Mesendoderm (in vitro differentiated cells): ENCODE data around the gene EXD2.
A peak's percentile ranks its signal among the peaks of the same experiment; 100 is the strongest.

Source experiments
- DNase-seq: peaks from one replicate; pipeline ENCODE4 v3.0.0; 2013
- H2AK5ac ChIP-seq: 2 replicates; pipeline ENCODE4 v1.6.1; 2013; ENCODE audit warnings: low read length, inconsistent platforms
- H2BK120ac ChIP-seq: 2 replicates; pipeline ENCODE4 v1.6.1; 2013; ENCODE audit warnings: low read depth, mild to moderate bottlenecking, low read length, moderate library complexity, mixed read lengths
- H2BK15ac ChIP-seq: replicated peaks from 2 replicates; pipeline ENCODE4 v1.6.1; 2013; ENCODE audit warnings: low read depth, mild to moderate bottlenecking, moderate library complexity
- H2BK5ac ChIP-seq: 2 replicates; pipeline ENCODE4 v1.6.1; 2013; ENCODE audit warnings: low read length, inconsistent platforms
- H3K18ac ChIP-seq: 2 replicates; pipeline ENCODE4 v1.6.1; 2013; ENCODE audit warnings: mild to moderate bottlenecking, low read length, mixed read lengths
- H3K23ac ChIP-seq: one replicate; pipeline ENCODE4 v1.6.1; 2013; ENCODE audit warnings: low read length
- H3K27ac ChIP-seq: 2 replicates; pipeline ENCODE4 v1.5.1; 2013; ENCODE audit warnings: low read depth, mild to moderate bottlenecking, inconsistent platforms, low read length, moderate library complexity
- H3K27me3 ChIP-seq: 2 replicates; pipeline ENCODE4 v1.6.1; 2013; ENCODE audit warnings: low read length, control low read depth, mild to moderate bottlenecking, inconsistent platforms; ENCODE audit not compliant: insufficient read depth, poor library complexity
- H3K36me3 ChIP-seq: 2 replicates; pipeline ENCODE4 v1.6.1; 2013; ENCODE audit warnings: low read length, inconsistent platforms; ENCODE audit not compliant: control insufficient read depth, insufficient read depth
- H3K4ac ChIP-seq: one replicate; pipeline ENCODE4 v1.6.1; 2013; ENCODE audit warnings: low read depth, mild to moderate bottlenecking, low read length, moderate library complexity
- H3K4me1 ChIP-seq: 2 replicates; pipeline ENCODE4 v1.6.1; 2013; ENCODE audit warnings: low read depth, low read length, inconsistent platforms; ENCODE audit not compliant: control insufficient read depth
- H3K4me2 ChIP-seq: 2 replicates; pipeline ENCODE4 v1.6.1; 2013; ENCODE audit warnings: low read length
- H3K4me3 ChIP-seq: 2 replicates; pipeline ENCODE4 v1.5.1; 2013; ENCODE audit warnings: mild to moderate bottlenecking, low read length
- H3K56ac ChIP-seq: one replicate; pipeline ENCODE4 v1.6.1; 2013; ENCODE audit warnings: low read length
- H3K79me1 ChIP-seq: 2 replicates; pipeline ENCODE4 v1.6.1; 2013; ENCODE audit warnings: low read length, inconsistent platforms
- H3K79me2 ChIP-seq: 2 replicates; pipeline ENCODE4 v1.6.1; 2013; ENCODE audit warnings: mild to moderate bottlenecking, low read length; ENCODE audit not compliant: control insufficient read depth, insufficient read depth
- H3K9ac ChIP-seq: 2 replicates; pipeline ENCODE4 v1.6.1; 2013; ENCODE audit warnings: low read length, inconsistent platforms
- H4K5ac ChIP-seq: one replicate; pipeline ENCODE4 v1.6.1; 2013; ENCODE audit warnings: low read length
- H4K8ac ChIP-seq: one replicate; pipeline ENCODE4 v1.6.1; 2013; ENCODE audit warnings: low read depth, mild to moderate bottlenecking, control low read depth, low read length, moderate library complexity
- WGBS: extraction: QIAGEN DNeasy Blood & Tissue Kit; methylation state at CpG from one replicate; pipeline ENCODE4 v1.1.7; 2013; ENCODE audit warnings: low lambda C conversion rate, missing lambda C conversion rate; ENCODE audit not compliant: insufficient coverage; ENCODE audit errors: extremely low coverage; 5-methylcytosine and 5-hydroxymethylcytosine counted together

The EXD2 gene

GRCh38 chr14:69261761-69262331 is 70.5 kb downstream of the EXD2 start:
- DNase-seq = peak; percentile 45
- H3K27me3 ChIP-seq = peaks cover 9% of the 10 kb centered on the region

GRCh38 chr14:69262516-69262915 is 71.2 kb downstream of the EXD2 start:
- Histone ChIP-seq H3K9ac (no peak overlapping the region), H2BK15ac (no peak overlapping the region), H3K23ac (no peak overlapping the region), H3K27me3 (peaks cover 9% of the 10 kb centered on the region), H3K4ac (no peak overlapping the region), H3K79me1 (no peaks in the 10 kb centered on the region), H3K27ac (no peak overlapping the region), H2BK5ac (no peak overlapping the region), H3K36me3 (no peaks in the 10 kb centered on the region), H3K79me2 (no peaks in the 10 kb centered on the region), H2BK120ac (no peak overlapping the region), H3K4me2 (no peak overlapping the region), H4K8ac (no peak overlapping the region), H3K4me3 (no peak overlapping the region), H2AK5ac (no peak overlapping the region), H3K56ac (no peak overlapping the region), H3K4me1 (no peaks in the 10 kb centered on the region), H3K18ac (no peak overlapping the region), H4K5ac (no peak overlapping the region)
- WGBS = no CpG with 5 or more reads among the region's 3 CpGs
- DNase-seq = no peak

More at GRCh38 chr14:69261761-69262331, 70.5 kb downstream of the EXD2 start:
- Histone ChIP-seq H3K56ac (no peak overlapping the region), H3K18ac (no peak overlapping the region), H3K4me2 (no peak overlapping the region), H3K79me2 (no peaks in the 10 kb centered on the region), H3K4me3 (no peak overlapping the region), H3K4ac (no peak overlapping the region), H4K8ac (no peak overlapping the region), H3K9ac (no peak overlapping the region), H2BK120ac (no peak overlapping the region), H3K4me1 (no peaks in the 10 kb centered on the region), H3K23ac (no peak overlapping the region), H4K5ac (no peak overlapping the region), H2AK5ac (no peak overlapping the region), H3K27ac (no peak overlapping the region), H2BK5ac (no peak overlapping the region), H3K36me3 (no peaks in the 10 kb centered on the region), H2BK15ac (no peak overlapping the region), H3K79me1 (no peaks in the 10 kb centered on the region)
- no CpG with 5 or more reads among the region's 5 CpGs for WGBS

GRCh38 chr14:69263364-69263763 is 72.1 kb downstream of the EXD2 start:
- Histone ChIP-seq H3K79me1 (no peaks in the 10 kb centered on the region), H2BK15ac (no peak overlapping the region), H3K79me2 (no peaks in the 10 kb centered on the region), H4K8ac (no peak overlapping the region), H2AK5ac (no peak overlapping the region), H3K18ac (no peak overlapping the region), H3K27me3 (peaks cover 7% of the 10 kb centered on the region), H3K4me2 (no peak overlapping the region), H3K56ac (no peak overlapping the region), H4K5ac (no peak overlapping the region), H2BK120ac (no peak overlapping the region), H3K23ac (no peak overlapping the region), H3K27ac (no peak overlapping the region), H3K36me3 (no peaks in the 10 kb centered on the region), H3K4ac (no peak overlapping the region), H3K4me1 (no peaks in the 10 kb centered on the region), H3K4me3 (no peak overlapping the region), H2BK5ac (no peak overlapping the region), H3K9ac (no peak overlapping the region)
- no CpG with 5 or more reads among the region's 6 CpGs for WGBS
- DNase-seq = no peak

GRCh38 chr14:69263771-69264170 is 72.5 kb downstream of the EXD2 start:
- WGBS = no CpG with 5 or more reads among the region's 8 CpGs
- Histone ChIP-seq H3K4me3 (no peak overlapping the region), H3K79me1 (no peaks in the 10 kb centered on the region), H3K4me1 (no peaks in the 10 kb centered on the region), H3K23ac (no peak overlapping the region), H3K27ac (no peak overlapping the region), H3K27me3 (peaks cover 3% of the 10 kb centered on the region), H2BK120ac (no peak overlapping the region), H2BK15ac (no peak overlapping the region), H3K36me3 (no peaks in the 10 kb centered on the region), H3K79me2 (no peaks in the 10 kb centered on the region), H3K4ac (no peak overlapping the region), H3K18ac (no peak overlapping the region), H2BK5ac (no peak overlapping the region), H4K5ac (no peak overlapping the region), H2AK5ac (no peak overlapping the region), H3K9ac (no peak overlapping the region), H3K56ac (no peak overlapping the region), H3K4me2 (no peak overlapping the region), H4K8ac (no peak overlapping the region)
- no peak for DNase-seq

GRCh38 chr14:69266572-69267345 is 75.5 kb downstream of the EXD2 start:
- no peak overlapping the region for H3K4me2 ChIP-seq
- no peak overlapping the region for H2AK5ac ChIP-seq
- H4K5ac ChIP-seq = no peak overlapping the region
- H3K4ac ChIP-seq = no peak overlapping the region
- no CpG with 5 or more reads among the region's 8 CpGs for WGBS
- H3K23ac ChIP-seq = no peak overlapping the region
- no peak overlapping the region for H2BK15ac ChIP-seq
- H2BK120ac ChIP-seq = no peak overlapping the region
- H4K8ac ChIP-seq = no peak overlapping the region
- no peak overlapping the region for H3K4me3 ChIP-seq
- no peaks in the 10 kb centered on the region for H3K79me1 ChIP-seq
- no peak overlapping the region for H3K56ac ChIP-seq
- H3K27me3 ChIP-seq = no peaks in the 10 kb centered on the region
- H3K9ac ChIP-seq = no peak overlapping the region
- no peaks in the 10 kb centered on the region for H3K79me2 ChIP-seq
- H3K27ac ChIP-seq = no peak overlapping the region
- no peak overlapping the region for H2BK5ac ChIP-seq
- H3K18ac ChIP-seq = no peak overlapping the region
- DNase-seq = no peak
- H3K4me1 ChIP-seq = no peaks in the 10 kb centered on the region
- no peaks in the 10 kb centered on the region for H3K36me3 ChIP-seq
